ENCODE results near the gene MAP2K5.

GRCh38 chr15:67542420-67543347 is at the start of gene MAP2K5:
- TF ChIP-seq CTCF (IDR thresholded peaks at IDR 0.05; ENCODE audit: insufficient read depth, low read depth, low read length) (no peak), EZH2 (IDR thresholded peaks at IDR 0.05; ENCODE audit: insufficient read depth, low read length) (no peak)

Data from astrocyte (in vitro differentiated cells and primary cell).